GM12875 (cell line): ENCODE results near the gene GALNT12.

Experiments used
- H3K4me3 ChIP-seq: one replicate; pipeline ENCODE4 v1.5.1; 2011; ENCODE audit warnings: low read depth, low read length, control low read depth
- CTCF ChIP-seq: IDR thresholded peaks from 2 replicates; pipeline ENCODE4 v1.5.1; 2011; ENCODE audit warnings: low read depth, mild to moderate bottlenecking, control low read depth, inconsistent platforms, low read length, moderate library complexity, borderline replicate concordance; ENCODE audit not compliant: insufficient read depth

Gene GALNT12

GRCh38 chr9:98886691-98887229 lies 79.3 kb downstream of the GALNT12 start:
- no peak overlapping the region for H3K4me3 ChIP-seq
- TF ChIP-seq CTCF: no peak

- no peak for TF ChIP-seq CTCF
- no peak overlapping the region for H3K4me3 ChIP-seq
Measured at GRCh38 chr9:98887918-98888510, 80.5 kb downstream of the GALNT12 start.

- H3K4me3 ChIP-seq: no peak overlapping the region
- no peak for TF ChIP-seq CTCF
Measured at GRCh38 chr9:98888801-98889421, 81.4 kb downstream of the GALNT12 start.

- H3K4me3 ChIP-seq: no peak overlapping the region
- no peak for TF ChIP-seq CTCF
Measured at GRCh38 chr9:98890256-98890655, 82.8 kb downstream of the GALNT12 start.

- no peak for TF ChIP-seq CTCF
- H3K4me3 ChIP-seq: no peak overlapping the region
Measured at GRCh38 chr9:98892288-98892687, 84.8 kb downstream of the GALNT12 start.

- no peak for TF ChIP-seq CTCF
- H3K4me3 ChIP-seq: no peak overlapping the region
Measured at GRCh38 chr9:98892690-98893089, 85.2 kb downstream of the GALNT12 start.

- no peak for TF ChIP-seq CTCF
Measured at GRCh38 chr9:98894171-98894570, 86.7 kb downstream of the GALNT12 start.

More at GRCh38 chr9:98894171-98894570, 86.7 kb downstream of the GALNT12 start:
- H3K4me3 ChIP-seq: no peak overlapping the region
